HG03159 (cell line): ENCODE measurements around the gene PKD1.
"Not testable (repeated sequence)": the region's sequence is repeated elsewhere in the genome, so short reads cannot be mapped to it uniquely, and the experiment has no call there.

Experiments
- ATAC-seq: cut with Tn5 transposase; IDR thresholded peaks from one replicate; pipeline ENCODE4 v1.9.1; 2021; ENCODE audit warnings: mild to moderate bottlenecking, moderate library complexity; ENCODE audit not compliant: unreplicated experiment

The PKD1 gene

DNA sequence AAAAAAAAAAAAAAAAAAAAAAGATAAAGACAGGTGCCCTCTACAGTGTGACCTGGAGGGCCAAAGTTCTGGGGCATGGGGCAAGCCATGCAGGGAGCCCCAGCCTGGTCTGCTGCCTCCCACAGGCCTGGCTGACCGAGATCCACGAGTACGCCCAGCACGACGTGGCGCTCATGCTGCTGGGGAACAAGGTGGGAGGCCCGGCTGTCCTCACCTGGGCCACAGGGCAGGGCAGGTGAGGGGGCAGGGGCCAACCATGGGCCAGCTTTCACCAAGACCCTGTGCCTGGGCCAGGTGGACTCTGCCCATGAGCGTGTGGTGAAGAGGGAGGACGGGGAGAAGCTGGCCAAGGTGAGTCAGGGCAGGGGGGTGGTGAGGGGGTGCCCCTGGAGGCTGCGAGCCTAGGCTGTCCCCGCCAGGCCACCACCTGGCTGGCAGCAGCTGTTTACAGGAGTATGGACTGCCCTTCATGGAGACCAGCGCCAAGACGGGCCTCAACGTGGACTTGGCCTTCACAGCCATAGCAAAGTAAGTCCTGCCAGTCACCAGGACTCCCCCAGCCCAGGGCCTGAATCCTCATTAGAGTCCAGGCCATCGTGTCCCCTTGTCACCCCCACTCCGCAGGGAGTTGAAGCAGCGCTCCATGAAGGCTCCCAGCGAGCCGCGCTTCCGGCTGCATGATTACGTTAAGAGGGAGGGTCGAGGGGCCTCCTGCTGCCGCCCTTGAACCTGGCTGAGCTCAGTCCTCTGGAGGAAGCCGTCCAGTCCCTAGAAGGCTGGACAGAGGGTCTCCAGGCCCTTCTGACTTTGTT is 17.2 kb upstream of the PKD1 start:
- no peak for ATAC-seq

DNA sequence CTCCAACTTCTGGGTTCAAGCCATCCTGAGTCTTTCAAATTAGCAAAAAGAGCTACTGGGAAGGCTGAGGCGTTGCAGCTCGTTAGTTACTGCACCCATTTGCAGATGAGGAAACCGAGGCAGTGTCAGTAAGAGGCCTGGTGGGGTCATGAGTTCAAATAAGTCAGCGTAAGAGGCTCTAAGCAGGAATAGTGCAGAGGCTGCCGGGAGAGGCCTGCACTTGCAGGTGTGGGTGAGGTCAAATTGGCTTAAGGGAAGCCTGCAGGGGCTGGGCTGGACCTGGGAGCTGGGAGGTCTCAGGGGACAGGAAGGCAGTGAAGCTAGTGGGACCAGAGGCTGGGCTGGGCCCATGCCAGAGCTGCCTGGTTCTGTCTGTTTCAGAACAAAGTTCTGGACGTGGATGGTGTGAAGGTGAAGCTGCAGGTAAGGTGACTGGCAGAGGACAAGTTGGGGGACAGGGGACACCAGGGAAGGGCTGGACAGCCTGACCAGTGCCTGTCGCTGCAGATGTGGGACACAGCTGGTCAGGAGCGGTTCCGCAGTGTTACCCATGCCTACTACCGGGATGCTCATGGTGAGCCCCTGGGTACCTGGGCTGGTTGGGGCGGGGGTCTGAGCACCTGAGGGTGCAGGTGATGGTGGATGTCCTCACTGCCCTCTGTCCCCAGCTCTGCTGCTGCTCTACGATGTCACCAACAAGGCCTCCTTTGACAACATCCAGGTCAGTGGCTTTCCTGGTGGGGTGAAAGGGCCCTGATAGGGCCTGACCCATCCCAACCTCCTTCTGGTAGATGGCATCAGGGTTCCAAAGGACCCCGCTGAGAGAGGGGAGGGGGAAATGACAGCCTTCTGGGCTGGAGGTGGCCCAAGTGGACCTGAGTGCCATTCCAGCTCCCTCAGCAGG is 15.7 kb upstream of the PKD1 start:
- ATAC-seq, result no peak

DNA sequence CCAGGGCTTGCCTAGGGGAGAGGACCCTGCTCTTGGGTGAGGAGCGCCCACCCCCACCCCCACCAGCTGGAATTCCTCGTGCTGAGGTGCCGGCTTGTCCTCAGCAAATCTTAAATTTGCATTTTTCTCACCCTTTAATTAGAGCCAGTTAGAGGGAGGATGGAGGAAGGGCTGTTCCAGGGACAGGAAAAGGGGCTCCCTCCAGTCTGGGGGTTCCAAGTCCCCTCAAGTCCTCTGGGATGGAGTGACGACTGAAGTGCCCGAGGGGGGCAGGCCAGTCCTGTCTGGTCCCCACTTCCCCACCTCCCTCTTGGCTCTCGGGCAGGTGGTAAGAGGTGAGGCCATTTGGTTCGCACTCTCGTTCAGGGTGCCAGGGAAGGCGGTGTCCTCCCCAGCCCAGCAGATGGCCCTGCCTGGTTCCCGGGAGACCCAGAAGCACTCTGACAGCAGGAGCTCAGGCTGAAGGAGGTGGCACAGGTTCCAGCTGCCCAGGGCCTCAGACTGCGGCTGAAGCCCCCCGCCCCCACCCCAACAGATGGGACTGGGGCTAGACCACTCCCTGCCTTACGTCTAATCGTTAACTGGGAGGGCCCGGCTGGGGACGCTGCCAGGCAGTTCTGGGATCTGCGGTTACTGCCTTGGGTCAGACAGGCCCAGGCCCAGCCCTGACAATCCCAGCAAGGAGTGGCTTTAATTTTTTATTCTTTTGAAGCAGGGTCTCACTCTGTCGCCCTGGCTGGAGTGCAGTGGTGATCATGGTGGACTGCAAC is 14.9 kb upstream of the PKD1 start:
- ATAC-seq, result no peak

DNA sequence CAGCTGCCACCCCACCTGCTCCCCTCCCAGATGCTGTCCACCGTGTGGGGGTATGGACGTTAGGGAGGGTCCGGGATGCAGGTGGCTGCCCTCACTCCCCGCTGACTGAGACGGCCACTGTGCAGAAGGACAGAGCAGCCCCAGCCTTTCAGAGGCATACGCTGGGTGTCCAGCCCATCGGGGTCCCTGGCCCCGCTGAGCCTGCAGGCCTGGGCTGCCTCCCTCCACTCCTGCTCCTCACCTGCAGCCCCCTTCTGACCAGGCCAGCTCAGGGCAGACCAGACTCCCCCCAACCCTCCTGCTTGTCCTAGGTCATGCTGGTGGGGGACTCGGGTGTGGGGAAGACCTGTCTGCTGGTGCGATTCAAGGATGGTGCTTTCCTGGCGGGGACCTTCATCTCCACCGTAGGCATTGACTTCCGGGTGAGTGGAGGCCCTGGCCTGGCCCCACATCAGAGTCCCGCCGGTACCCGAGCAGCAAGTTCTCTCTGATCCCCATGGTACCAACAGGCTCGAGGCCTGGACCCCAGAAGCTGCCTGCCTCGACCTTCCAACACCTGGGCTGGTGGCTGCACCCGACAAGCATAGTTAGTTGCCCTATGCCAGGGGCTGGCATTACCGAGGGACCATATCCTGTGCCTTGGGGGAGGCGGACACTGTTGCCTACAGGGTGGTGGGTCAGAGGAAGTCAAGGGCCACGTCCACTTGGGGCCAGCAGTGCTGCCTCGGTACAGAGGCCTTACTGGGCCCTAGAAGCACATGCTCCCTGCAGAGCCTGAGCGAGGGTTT is 14.1 kb upstream of the PKD1 start:
- ATAC-seq, result no peak

DNA sequence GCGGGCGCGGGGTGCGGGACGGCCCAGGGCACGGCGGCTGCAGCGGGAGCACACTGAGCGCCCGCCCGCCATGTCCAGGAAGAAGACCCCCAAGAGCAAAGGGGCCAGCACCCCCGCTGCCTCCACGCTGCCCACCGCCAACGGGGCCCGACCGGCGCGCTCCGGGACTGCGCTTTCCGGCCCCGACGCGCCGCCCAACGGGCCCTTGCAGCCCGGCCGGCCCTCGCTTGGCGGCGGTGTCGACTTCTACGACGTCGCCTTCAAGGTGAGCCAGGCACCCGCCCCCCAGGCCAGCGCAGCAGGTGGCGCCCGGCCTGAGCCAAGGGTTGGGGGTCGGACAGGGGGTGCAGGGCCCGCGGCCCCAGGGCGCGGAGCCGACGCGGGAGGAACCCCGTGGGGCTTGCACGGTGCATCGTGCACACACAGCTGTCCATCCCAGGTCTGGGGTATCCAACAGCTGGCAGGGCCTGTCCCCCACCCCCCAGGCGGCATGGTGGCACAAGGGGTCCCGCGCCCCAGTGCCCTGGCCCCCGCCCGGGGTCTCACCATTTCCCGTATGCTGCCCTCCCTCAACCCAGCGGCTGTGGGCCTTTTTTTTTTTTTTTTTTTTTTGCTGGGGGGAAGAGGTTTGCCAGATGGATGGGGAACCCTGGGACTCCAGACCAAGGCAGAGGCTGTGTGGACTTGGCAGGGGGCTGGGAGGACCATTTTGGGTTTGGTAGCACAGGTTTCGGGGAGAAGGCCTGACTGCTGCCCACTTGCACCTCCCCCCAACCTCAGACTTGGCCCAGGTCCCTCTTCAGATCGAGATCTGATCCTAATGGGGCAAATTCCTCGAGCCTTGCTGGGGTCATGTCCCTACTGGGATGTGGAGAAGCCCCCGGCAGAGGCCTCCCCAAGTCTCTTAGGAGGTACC is 13.3 kb upstream of the PKD1 start:
- no peak for ATAC-seq

DNA sequence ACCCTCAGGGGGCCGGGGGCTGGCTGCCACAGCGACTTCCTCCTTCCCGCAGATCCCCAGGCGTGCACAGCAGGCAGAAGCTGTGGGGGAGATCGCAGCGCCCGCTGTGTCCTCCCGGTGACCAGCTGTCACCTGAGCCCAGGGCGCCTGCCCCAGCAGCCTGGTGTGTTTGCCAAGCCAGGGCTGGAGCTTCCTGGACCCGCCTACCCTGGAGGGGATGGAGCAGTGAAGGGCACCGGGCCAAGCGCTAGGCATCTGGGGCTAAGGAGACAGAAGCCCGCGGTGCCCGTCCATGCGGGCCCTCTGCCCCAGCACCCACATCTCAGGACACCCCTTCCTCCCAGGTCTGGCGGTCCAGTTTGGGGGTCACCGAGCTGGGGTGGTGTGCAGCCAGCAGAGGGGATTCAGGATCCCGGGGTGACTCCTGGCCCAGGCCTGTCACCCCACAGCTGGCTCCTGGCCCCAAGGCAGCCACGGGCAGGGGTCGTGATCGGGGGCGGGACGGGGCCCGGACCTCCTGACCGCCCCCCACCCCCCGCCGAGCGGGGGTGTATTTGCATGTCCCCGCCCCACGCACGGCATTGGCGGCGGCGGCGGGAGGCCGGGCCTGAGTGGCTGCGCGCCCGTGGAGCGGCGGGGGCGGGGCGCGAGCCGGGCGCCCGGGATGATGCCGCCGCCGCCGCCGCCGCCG is 12.4 kb upstream of the PKD1 start, which contains the start of gene RAB26:
Gene RAB26, plus strand, starts transcription at position 645 of the 691 bp plus-strand sequence. CDS start 159 bp downstream, outside the sequence.
- ATAC-seq, result no peak

DNA sequence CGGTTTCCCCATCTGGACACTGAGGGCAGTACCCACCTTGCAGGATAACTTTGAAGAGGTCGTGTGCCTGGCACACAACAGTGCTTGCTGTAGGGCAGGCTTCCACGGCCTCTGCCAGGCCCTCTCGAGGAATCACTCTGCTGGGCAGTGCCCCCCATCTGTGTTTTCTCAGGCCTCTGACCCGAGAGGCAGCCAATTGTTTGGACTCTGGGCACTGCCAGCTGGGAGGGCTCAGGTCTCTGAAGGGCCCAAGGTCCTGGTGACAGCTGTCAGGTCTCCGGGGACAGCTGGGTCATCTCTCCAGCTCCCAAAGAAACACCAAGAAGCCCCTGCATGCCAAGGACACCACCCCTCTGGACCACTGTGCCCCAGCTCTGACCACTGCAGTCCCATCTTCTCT is 11.7 kb upstream of the PKD1 start:
- no peak for ATAC-seq

DNA sequence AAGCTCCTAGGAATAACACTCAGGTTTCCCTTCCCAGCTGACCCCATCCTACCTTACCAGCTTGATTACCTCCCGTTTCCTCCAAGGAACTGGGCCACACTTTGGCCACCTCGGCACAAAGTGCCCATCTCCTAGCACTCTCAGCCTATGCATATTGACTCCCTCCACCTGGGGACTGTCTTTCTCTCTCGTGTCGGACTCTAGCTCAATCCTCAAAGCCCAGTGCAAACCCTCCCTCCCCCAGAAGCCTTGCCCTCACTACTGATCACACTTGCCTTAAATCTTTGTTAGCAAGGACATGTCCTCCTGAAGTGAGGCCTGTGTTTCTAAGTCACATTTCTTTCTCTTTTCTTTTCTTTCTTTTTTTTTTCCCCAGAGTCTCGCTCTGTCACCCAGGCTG is 10.1 kb upstream of the PKD1 start:
- no peak for ATAC-seq

DNA sequence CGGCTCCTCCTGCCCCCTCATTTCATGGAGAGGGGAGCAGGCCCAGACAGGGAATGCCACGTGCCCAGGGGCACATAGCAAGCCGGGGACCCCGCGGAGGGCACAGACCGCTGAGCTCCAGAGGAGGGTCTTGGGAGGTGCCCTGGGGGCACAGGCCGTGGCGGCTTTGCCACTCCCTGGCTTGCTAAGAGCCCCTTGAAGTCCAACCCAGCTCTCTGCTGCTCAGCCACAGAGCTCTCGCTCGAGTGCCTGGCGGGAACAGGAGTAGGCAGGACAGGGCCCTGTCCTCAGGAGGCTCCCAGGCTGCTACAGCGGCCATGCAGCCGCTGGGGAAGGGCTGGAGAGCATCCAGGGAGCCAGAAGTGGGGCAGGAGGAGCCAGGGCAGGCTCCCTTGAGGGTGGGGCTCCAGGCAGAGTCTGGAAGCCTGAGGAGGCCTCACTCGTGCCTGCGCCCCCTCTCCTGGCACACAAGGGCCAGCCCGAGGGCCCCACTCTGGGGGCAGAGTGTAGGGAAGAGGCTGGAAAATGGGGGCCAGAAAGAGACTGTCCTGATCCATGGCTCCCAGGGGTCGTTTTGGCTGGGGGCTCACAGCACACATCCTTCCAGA is 8.3 kb upstream of the PKD1 start:
- no peak for ATAC-seq

DNA sequence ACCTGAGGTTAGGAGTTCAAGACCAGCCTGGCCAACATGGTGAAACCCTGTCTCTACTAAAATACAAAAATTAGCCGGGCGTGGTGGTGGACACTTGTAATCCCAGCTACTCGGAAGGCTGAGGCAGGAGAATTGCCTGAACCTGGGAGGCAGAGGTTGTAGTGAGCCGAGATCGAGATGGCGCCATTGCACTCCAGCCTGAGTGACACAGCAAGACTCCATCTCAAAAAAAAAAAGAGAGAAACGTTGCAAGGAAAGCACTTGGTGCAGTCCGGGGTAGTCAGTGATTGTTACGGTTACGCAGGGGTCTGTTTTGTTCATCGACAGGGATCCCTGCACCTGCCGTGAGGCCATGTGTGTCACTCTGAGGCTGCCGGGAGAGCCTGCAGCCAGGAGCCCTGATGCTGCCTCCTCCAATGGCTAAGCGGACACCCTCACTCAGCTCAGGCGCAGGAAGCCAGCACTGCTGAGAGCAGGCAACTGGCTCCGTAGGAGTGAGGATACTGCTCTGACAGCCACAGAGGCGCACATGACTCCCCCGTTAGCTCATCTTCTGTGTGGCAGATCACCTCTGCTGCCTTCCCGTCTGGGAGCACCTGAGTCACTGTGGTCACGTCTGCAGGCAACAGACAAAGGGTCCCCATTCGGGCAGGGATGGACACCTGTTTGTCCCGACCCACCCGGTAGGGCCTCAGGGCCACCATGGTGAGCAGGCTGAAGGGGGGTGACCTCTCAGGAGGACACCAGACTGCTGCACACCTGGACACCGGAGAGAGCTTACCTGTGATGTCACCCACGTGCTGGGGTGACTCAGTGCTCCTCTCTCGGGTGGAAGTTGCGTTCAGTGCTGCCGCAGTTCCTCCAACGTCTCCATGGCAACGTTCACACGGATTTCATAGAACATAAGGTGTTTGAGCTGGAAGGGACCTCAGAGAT is 7.5 kb upstream of the PKD1 start:
- ATAC-seq, result no peak

DNA sequence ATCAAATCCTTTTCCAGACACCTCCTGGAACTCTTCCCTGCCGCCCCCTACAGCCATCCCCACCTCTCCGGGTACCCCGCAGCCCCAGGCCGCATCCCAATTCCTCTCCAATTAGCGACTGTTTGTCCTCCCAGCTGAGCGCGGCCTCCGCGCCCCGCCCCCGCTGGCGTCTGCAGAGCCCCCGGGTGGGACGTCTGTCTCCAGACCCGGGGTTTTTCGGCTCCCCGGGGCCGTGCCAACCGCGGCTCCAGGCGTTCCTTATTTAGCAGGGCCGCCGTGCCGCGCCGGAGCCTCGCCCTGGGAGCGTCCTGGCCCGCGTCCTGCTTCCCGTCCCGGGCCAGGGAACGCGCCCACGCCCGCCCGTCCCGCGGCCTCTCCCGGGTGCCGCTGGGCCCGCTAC is 627 bp downstream of the PKD1 start:
- ATAC-seq, result not testable (repeated sequence)

DNA sequence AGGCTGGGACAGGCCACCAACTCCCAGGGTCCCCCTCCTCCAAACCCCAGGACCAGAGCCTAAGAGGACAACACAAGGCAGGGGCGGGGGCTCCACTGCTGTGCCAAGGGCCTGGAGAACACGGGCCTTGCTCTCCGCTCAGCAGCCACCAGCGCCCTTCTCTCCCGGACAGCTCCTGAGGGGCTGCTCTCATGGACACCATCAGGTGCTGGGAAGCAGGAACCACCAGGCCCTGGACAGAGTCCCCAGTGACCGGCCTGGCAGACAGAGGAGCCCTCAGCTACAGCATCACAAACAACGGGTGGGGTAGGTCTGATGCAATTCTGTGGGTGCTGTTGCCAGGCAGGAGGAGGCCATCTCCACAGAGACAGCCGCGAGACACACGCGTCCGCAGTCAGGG is 1.9 kb downstream of the PKD1 start:
- not testable (repeated sequence) for ATAC-seq

DNA sequence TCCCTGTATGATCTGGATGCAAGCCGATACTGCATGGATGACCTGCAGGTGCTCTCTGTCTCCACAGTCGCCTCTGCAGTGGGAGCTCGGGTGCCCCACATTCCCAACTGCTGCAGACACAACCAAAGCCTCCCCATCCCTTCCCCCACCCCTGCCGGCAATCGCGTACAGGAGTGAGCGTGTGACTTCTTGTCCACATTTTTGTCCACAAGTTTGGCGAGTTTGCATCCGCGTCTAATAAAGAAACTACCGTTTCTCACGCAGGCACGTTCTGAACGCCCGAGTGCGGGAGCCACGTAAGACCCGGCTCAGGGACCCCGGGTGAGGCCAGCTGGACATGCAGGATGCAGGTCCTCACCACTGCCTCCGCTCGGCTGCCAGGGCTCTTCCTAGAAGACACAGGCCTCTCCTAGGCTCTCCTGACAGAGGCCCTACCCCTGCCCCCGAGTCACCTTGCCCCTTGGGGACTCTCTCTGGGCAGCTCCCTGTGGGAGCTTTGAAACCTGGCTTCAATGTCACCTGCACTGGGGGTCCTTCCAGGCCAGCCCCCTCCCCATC is 5.7 kb downstream of the PKD1 start:
- ATAC-seq, result not testable (repeated sequence)

DNA sequence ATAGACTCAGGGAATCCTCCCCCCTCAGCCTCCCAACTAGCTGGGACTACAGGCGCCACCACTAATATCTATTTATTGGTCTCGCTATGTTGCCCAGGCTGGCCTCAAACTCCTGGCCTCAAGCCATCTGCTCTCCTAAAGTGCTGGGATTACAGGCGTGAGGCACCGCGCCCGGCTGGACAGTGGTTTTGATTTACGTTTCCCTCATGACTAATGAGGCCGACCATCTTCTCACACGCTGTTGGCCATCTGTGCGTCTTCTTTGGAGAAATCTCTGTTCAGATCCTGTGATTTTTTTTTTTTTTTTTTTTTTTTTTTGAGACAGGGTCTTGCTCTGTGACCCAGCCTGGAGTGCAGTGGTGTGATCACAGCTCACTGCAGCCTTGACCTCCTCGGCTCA is 6.4 kb downstream of the PKD1 start:
- ATAC-seq, result not testable (repeated sequence)

DNA sequence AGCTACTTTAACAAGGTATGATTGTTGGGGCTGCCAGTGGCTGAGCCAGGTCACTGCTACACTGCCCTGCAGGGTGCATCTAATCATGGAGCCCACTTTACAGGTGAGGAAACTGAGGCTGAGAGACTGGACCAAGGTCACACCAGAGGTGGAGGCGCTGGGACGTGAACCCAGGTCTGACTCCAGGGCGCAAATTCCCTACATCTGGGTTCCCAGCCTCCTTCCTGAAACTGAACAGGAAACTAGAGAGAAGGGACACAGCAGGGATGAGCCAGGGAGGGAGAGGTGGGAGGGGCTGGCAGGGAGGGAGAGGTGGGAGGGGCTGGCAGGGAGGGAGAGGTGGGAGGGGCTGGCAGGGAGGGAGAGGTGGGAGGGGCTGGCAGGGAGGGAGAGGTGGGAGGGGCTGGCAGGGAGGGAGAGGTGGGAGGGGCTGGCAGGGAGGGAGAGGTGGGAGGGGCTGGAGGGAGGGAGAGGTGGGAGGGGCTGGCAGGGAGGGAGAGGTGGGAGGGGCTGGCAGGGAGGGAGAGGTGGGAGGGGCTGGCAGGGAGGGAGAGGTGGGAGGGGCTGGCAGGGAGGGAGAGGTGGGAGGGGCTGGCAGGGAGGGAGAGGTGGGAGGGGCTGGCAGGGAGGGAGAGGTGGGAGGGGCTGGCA is 7.9 kb downstream of the PKD1 start:
- ATAC-seq, result not testable (repeated sequence)

DNA sequence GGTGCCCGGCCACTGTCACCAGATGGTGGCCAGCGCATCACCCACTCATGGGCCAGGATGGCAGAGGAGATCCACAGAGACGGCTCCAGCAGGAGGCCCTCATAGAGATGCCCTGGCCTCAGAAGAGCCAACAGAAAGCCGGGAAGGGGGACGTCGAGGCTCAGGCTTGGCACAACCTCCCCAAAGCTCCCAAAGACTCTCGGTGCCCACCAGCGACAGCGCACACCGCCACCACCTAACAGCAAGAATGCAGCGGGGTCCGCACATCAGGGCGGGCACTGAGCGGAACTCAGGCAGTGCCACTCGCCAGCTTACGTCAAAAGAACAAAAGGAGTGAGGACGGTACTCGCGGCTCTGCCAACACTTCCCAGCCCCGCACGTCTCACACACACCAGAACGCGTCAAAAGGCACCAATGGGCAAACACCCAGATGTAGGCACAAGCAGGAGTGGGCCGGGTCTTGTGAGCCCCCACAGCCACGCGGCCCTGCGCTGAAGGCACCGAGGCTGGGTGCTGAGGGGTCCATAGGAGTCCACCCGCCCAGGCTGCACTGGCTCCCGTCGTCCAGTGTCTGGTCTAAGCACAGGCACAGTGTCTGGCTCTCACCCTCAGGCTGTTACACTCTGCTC is 8.7 kb downstream of the PKD1 start:
- not testable (repeated sequence) for ATAC-seq
